Renal cortex interstitium (tissue), 11 donors: Measurements from ENCODE around the gene KCNIP1. TPM values are rescaled to one million over a fixed set of nuclear protein-coding genes. Genes with fewer than 3 reads are reported as not detected.

Experiments
- DNase-seq, 11 donors: peaks; one replicate each; pipeline ENCODE4 v3.0.0-alpha.2; 2013; ENCODE audit warnings: low read depth in 9 of 11, low spot score in 4 of 11; ENCODE audit errors: extremely low read depth in 1 of 11
- polyA plus RNA-seq, 3 donors: library from polyadenylated mRNA; unstranded; fragments of 120-200 nt; gene quantifications; one replicate each; pipeline ENCODE4 v1.2.1, GENCODE V29; 2013; ENCODE audit not compliant: insufficient read length in 3 of 3

The KCNIP1 gene
- polyA plus RNA-seq, 3 donors: 9.5 to 12.7 (median 12.3) TPM

- DNase-seq: peak in 6 of 11 donors; percentile 37 to 62 (median 52)
Observed at GRCh38 chr5:170603578-170604565, 100.1 kb downstream of the KCNIP1 start.

DNA sequence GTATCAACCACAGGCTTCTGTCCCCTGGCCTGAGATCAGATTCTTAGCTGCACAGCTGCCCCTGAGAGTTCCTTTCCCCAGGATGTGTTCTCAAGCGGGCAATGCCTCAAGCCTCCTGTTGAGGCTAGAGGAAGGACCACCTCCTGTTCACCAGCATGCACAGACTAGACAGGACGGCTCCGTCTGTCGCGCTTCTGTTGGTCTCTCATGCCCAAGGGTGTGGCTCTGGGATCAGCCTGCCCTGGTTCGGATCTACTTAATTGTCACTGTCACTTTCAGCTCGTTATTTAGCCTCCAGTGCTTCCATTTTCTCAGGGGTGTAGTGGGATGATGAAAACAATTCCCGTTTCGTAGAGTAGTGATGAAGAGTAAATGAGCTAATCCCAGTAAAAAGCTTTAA lies 103.1 kb downstream of the KCNIP1 start:
- no peak for DNase-seq

DNA sequence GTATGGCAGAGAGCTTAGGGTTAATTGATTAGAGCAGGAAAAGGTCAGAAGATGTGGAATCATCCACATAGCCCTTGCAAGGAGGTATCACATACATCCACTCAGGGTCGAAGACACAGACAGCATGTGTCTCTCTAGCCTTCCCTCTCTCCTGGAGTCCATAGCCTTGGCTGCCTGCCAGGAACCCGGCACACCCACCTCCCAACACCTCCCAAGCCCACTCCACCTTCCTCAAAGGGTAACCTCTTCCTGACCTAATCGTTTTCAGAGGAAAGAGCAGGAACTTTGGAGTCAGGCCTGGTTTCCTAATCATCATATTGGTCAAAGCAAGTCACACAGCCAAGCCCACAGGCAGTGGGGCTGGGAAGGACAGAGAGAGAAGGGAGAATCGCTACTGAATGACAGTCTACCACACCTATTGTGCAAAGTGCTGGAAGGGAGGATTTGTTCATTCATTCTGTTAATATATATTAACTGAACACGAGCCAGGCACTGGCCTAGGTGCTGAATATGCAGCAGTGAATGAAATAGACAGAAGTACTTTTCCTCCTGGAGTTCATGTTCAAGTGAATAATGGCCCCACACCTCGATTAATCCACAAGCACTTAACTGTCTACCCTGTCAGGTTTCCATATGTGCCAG lies 107.8 kb downstream of the KCNIP1 start:
- no peak for DNase-seq

- DNase-seq: no peak
Observed at GRCh38 chr5:170612256-170612678, 108.4 kb downstream of the KCNIP1 start.

DNA sequence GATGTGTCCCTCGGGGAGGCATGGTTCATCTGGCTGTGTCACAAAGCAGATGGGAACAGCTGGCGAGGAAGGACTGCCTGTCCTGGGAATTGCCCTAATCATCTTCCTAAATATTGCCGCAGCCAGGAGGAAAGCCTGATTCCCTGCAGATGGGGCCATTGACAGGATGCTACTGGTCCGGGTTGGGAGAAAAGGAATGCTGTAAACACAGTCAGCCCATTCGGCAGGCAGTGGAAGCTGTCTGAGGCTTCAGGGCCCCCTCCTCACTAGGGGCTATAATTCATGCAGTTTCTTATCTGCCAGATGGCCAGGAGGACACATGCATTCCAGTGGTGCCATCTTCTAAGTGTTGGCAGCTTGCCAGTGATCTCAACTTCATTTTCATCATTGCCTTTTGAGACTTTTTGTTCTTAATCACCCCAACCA lies 110.3 kb downstream of the KCNIP1 start:
- no peak for DNase-seq

GRCh38 chr5:170614720-170615119 lies 110.9 kb downstream of the KCNIP1 start:
- DNase-seq: no peak

- DNase-seq: no peak
Observed at GRCh38 chr5:170617533-170618490, 114.0 kb downstream of the KCNIP1 start.

- no peak for DNase-seq
Observed at GRCh38 chr5:170619869-170620268, 116.0 kb downstream of the KCNIP1 start.

- DNase-seq: no peak
Observed at GRCh38 chr5:170622933-170623332, 119.1 kb downstream of the KCNIP1 start.

DNA sequence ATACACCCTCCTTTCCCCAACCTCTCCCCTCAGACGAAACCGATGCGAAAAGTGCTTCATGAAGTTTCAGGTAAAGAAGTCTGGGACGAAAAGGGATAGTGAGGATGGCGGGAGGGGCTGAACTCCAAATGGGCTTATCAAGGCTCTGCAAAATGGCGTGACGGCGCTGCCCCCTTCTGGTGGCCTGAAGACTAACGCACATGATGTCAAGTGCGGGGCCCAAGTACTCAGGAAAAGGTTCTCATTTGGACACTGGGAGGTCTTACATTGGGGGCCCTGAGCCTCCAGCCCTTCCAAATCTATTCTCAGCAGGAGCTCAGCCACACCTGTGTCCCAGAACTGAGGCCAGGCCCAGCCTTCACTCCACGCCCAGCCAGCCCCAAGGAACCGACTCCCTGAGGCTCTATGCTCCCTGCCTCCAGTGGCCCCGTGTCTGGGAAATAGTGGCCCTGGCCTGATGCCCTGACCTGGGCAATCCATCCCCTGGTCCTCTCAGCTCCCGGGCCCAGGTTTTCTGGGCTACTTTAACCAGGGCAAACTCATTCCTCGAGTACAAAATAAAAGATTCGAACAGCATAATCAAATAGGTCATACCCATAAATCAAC lies 119.9 kb downstream of the KCNIP1 start:
- no peak for DNase-seq

DNA sequence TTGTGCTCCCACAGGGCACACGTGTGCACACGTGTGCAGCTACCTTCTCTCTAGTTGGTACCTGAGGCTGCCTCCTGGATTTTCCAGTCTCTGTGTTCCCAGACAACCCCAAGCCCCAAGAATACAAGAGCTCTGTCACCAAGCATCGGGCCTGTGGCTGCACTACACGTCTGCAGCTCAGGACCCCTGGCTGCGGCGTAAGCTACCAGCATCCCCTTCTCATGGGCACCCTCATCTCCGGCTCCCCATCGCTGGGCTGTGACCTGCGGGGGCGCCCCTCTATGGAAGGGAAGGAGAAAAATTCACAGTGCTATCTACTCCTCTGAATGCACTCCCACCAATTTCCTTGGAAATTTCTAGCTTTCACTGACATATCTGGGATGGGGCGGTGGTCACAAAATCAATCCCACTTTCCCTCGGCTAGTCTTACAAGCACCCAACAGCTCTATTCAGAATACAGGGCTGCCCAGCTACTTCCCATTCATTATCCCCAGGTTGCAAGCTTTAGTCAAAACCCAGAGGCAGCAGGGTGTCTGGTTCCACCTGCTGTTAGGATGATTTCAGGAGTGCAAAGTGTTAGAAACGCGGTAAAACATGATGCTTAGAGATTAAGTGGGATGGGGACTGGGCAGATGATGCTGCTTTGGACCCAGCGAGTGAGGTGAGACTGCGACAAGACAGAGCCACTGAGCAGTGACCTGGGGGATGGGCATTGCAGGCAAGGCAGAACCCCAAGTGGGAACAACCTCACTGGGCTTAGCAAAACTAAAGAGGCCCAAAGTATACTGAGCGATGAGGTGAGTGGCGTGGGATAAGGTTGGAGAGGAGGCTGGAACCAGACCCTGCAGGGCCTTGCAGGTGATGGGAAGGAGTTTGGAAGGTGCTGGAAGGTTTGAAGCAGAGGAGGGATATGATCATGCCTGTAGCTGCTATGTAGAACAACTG lies 121.7 kb downstream of the KCNIP1 start:
- DNase-seq: no peak

- no peak for DNase-seq
Observed at GRCh38 chr5:170626507-170627150, 122.8 kb downstream of the KCNIP1 start.

GRCh38 chr5:170627271-170627670 lies 123.5 kb downstream of the KCNIP1 start:
- DNase-seq: no peak

DNA sequence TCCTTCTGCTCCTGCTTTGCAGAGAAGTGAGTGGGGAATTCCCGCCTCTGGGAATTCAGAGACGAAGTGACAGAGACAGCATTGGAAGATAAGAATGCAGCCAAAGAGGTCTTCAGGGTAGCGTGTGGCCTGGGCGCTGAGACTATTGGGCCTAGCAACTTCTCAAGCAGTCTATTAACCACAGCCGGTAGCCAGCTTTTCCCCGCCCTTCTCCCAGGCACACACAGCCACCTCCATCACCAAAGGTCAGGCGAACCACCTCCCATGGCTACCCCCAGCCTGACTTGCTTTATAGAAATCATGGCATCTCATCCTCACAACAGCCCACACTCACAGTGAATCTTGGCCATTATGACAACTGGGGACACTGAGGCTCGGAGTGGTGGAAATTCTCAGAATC lies 124.2 kb downstream of the KCNIP1 start:
- no peak for DNase-seq

DNA sequence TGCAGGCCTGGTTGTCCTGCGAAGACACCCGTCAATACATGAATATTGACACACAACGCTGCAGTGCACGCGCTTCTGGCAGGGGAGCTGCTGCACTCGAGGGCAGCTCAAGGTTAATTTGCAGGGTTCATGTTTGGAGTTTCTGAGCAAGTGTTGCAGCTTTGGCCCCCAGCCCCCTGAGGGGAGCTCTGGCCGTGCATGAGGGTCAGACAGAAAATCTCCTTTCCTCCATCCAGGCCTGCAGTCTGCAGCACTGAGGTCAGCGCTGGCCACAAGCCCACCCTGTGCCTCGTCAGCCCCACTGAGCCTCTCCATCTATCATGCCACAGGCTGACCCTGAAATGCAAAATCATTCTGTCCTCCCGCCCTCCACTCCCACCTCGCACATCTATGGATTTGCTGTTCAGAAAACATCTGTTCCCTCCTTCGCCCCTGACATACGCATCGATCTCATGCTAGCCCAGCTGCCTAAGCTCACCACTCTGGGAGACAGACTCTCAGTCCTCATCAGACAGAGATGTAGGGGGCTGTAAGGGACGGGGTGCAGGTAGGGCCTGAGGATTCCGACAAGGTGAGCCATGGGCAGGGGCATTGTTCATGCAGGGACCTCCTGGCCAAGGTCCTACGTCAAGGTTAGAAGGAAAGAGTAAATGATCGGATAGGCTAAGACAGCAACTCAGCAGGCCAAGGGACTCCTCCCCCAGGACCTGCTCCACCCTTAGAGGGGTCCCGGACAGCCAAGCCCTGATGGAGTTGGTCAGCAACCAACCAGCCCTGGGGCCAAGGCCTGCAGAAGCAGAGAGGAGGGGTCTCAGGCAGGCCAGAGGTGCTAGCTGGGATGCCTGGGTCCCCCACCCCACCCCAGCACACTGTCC lies 125.1 kb downstream of the KCNIP1 start:
- no peak for DNase-seq

DNA sequence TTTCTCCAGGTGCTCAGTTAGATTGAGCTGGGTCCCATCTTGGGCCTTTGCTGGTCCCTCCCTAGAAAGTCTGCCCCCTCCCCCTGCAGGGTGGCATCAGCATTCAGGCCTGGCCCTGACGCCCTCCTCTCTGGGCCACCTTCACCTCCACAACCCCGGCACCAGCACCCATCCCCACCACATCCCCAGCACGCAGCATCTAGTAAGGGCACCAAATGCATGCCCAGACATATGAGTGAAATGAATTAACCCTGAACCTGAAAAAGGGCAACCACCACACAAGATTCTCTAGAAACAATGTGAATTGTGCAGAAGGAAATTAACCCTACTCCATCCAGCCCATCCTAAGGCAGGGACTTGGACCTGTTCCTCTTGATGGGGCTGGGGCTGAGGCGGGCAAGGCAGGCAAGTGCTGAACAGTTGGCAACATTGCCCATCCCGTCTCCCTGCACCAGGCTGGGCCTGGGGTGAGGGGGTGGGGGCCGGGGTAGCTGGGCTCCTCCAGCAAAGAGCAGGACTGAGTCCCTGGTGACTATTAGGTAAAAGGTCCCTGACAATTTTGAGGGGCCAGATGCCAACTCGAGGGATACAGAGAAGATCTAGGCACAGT lies 125.9 kb downstream of the KCNIP1 start:
- no peak for DNase-seq
